ENCODE measurements around the gene SOX2.

SOX2 gene
- 0 to 0.88 (median 0) reads per million in 17 experiments for total RNA-seq

GRCh38 chr3:181711325-181712135 is at the start of gene SOX2:
Gene SOX2 (plus strand): TSS chr3:181711925. CDS start chr3:181712361, 436 bp downstream.
- peak in 3 of 4 experiments; percentile 13 to 42 (median 40) for DNase-seq

- no peak for DNase-seq
Measured at GRCh38 chr3:181683563-181683962, 28.2 kb upstream of the SOX2 start.

- DNase-seq, result no peak
Measured at GRCh38 chr3:181687190-181687589, 24.5 kb upstream of the SOX2 start.

GRCh38 chr3:181687731-181688130 is 24.0 kb upstream of the SOX2 start:
- no peak for DNase-seq

- no peak for DNase-seq
Measured at GRCh38 chr3:181689546-181689945, 22.2 kb upstream of the SOX2 start.

- DNase-seq, result no peak
Measured at GRCh38 chr3:181690769-181691168, 21.0 kb upstream of the SOX2 start.

- DNase-seq, result no peak
Measured at GRCh38 chr3:181691901-181692300, 19.8 kb upstream of the SOX2 start.

- DNase-seq, result no peak
Measured at GRCh38 chr3:181692311-181693145, 19.2 kb upstream of the SOX2 start.

GRCh38 chr3:181693280-181693679 is 18.4 kb upstream of the SOX2 start:
- DNase-seq, result no peak

GRCh38 chr3:181694805-181695660 is 16.7 kb upstream of the SOX2 start:
- DNase-seq, result peak in 1 of 4 experiments; percentile 11

GRCh38 chr3:181695661-181696491 is 15.8 kb upstream of the SOX2 start:
- peak in 1 of 4 experiments; percentile 16 for DNase-seq

- DNase-seq, result no peak
Measured at GRCh38 chr3:181696626-181697230, 15.0 kb upstream of the SOX2 start.

GRCh38 chr3:181698263-181698954 is 13.3 kb upstream of the SOX2 start:
- DNase-seq, result no peak

GRCh38 chr3:181699171-181699903 is 12.4 kb upstream of the SOX2 start:
- DNase-seq, result no peak

GRCh38 chr3:181700168-181701087 is 11.3 kb upstream of the SOX2 start:
- peak; percentile 63 to 79 (median 72) for DNase-seq

- no peak for DNase-seq
Measured at GRCh38 chr3:181701096-181701495, 10.6 kb upstream of the SOX2 start.

GRCh38 chr3:181703601-181704420 is 7.9 kb upstream of the SOX2 start:
- no peak for DNase-seq

All from suppressor macrophage (primary cell).